Psoas muscle (tissue), 8 donors: ENCODE data around the gene ELOVL7. TPM values are rescaled to one million over a fixed set of nuclear protein-coding genes. Genes with fewer than 3 reads are reported as not detected.

Source experiments
- ATAC-seq, 4 donors: fragments of 200-7000 bp; cut with Tn5 transposase; one replicate each; pipeline ENCODE4 v1.9.1; 2020; ENCODE audit warnings: moderate library complexity in 3 of 4, mild to moderate bottlenecking in 2 of 4
- DNase-seq, 2 donors: peaks; one replicate each; pipeline ENCODE4 v3.0.0-alpha.2; 2020
- H3K27ac ChIP-seq: fragments of 200-600 bp; one replicate; pipeline ENCODE4 v1.8.0; 2022
- H3K27me3 ChIP-seq, 3 donors: fragments of 200-600 bp in 1 of 3; one replicate each; pipeline versions ENCODE4 v1.6.1 to v1.8.0; 2013 to 2022; ENCODE audit warnings: low read length in 2 of 3, mild to moderate bottlenecking in 2 of 3, moderate library complexity in 1 of 3; ENCODE audit not compliant: insufficient read depth in 3 of 3
- H3K36me3 ChIP-seq, 2 donors: fragments of 200-600 bp in 1 of 2; one replicate each; pipeline versions ENCODE4 v1.6.1 to v1.8.0; 2013 to 2022; ENCODE audit warnings: low read depth in 1 of 2, mild to moderate bottlenecking in 1 of 2, moderate library complexity in 1 of 2; ENCODE audit not compliant: insufficient read depth in 1 of 2
- H3K4me1 ChIP-seq: fragments of 200-600 bp; one replicate; pipeline ENCODE4 v1.8.0; 2022
- H3K4me3 ChIP-seq: fragments of 200-600 bp; one replicate; pipeline ENCODE4 v1.8.0; 2022; ENCODE audit warnings: mild to moderate bottlenecking
- H3K9me3 ChIP-seq: fragments of 200-600 bp; one replicate; pipeline ENCODE4 v1.8.0; 2022
- CTCF ChIP-seq: fragments of 200-600 bp; IDR thresholded peaks from one replicate; pipeline ENCODE4 v1.8.0; 2022; ENCODE audit warnings: antibody characterized with exemption
- WGBS, 3 donors: extraction: QIAGEN DNeasy Blood & Tissue Kit; methylation state at CpG; one replicate each; pipeline versions ENCODE4 v1.1.6 to v1.1.7; 2013; 5-methylcytosine and 5-hydroxymethylcytosine counted together
- intact Hi-C, 2 donors: fragments of 100-400 bp; cut with DNase I; formaldehyde crosslinking; loops; one replicate each; pipeline versions ENCODE4 v1.11.0 to v1.14.2; 2022
- polyA plus RNA-seq, 3 donors: library from polyadenylated mRNA; stranded (reverse); fragments of 200-250 nt; gene quantifications; one replicate each; pipeline ENCODE4 v1.2.3, GENCODE V29; 2013
- total RNA-seq, 4 donors: library from RNA; stranded (reverse); fragmentation: NEBNext Ultra II Directional in 2 of 4; extraction: Animal tissue kit (Norgen Biotek cat#: 25700) in 2 of 4; gene quantifications; one replicate each; pipeline versions ENCODE4 v1.2.1 to v1.2.4, GENCODE V29; 2021 to 2023
- donor health status: healthy with polysubstance abuse.
- donor health status: DM: no; HTN: no; CAD: no; lungs with moderate emphysema.
- donor health status: Bipolar disorder and iron deficiency.
- donor health status: healthy.
- donor health status: DM: yes; HTN: yes; CAD: no.
- donor health status: DM: no; HTN: no; CAD: no.
- donor health status: DM: no; HTN: no; CAD: no.
- donor health status: DM: yes; HTN: yes; CAD: no.

The ELOVL7 gene
- total and polyA plus RNA-seq, 7 donors = 0.10 to 0.79 (median 0.21) TPM

- Histone ChIP-seq H3K36me3 (no peaks in the 10 kb centered on the region), H3K4me3 (no peak overlapping the region), H3K27ac (no peak overlapping the region), H3K4me1 (no peaks in the 10 kb centered on the region), H3K27me3 (peaks cover 0 to 3% (median 0%) of the 10 kb centered on the region in 3 donors), H3K9me3 (no peaks in the 10 kb centered on the region)
- TF ChIP-seq CTCF = no peak
- ATAC-seq (no peak), DNase-seq (no peak)
- intact Hi-C loops = no loop called here
These were observed 7.6 kb upstream of the ELOVL7 start for GRCh38 chr5:60851626-60852025.

GRCh38 chr5:60846298-60846697, 2.2 kb upstream of the ELOVL7 start:
- ATAC-seq = no peak
- H3K4me1 ChIP-seq = peaks cover 8% of the 10 kb centered on the region
- H3K27me3 ChIP-seq = peaks cover 5 to 31% (median 11%) of the 10 kb centered on the region in 3 donors
- intact Hi-C loops = no loop called here
- no peak for TF ChIP-seq CTCF
- no peak overlapping the region for H3K27ac ChIP-seq
- H3K4me3 ChIP-seq = no peak overlapping the region
- no peak for DNase-seq
- no peaks in the 10 kb centered on the region for H3K36me3 ChIP-seq
- WGBS, 3 donors = 87 to 100% (median 88%) methylated on average over 1 of the region's 1 CpG
- H3K9me3 ChIP-seq = no peaks in the 10 kb centered on the region

GRCh38 chr5:60843386-60843935, 608 bp downstream of the ELOVL7 start:
- intact Hi-C loops = no loop called here
- H3K27me3 ChIP-seq = peaks cover 5 to 37% (median 13%) of the 10 kb centered on the region in 3 donors
- DNase-seq (peak in 1 of 2 donors; percentile 15), ATAC-seq (no peak)
- H3K4me1 ChIP-seq = peaks cover 8% of the 10 kb centered on the region
- H3K9me3 ChIP-seq = no peaks in the 10 kb centered on the region
- 0 to 1% (median 0%) methylated on average over 30 to 49 of the region's 49 CpGs for WGBS, 3 donors
- peak overlapping the region; percentile 73 for H3K4me3 ChIP-seq
- H3K36me3 ChIP-seq = no peaks in the 10 kb centered on the region
- no peak overlapping the region for H3K27ac ChIP-seq
- TF ChIP-seq CTCF = no peak

GRCh38 chr5:60842871-60843385, 1.1 kb downstream of the ELOVL7 start:
- Histone ChIP-seq H3K36me3 (no peaks in the 10 kb centered on the region), H3K27ac (no peak overlapping the region), H3K9me3 (no peaks in the 10 kb centered on the region), H3K4me3 (peak overlapping the region; percentile 73), H3K4me1 (peaks cover 8% of the 10 kb centered on the region), H3K27me3 (peaks cover 5 to 37% (median 13%) of the 10 kb centered on the region in 3 donors)
- no peak for DNase-seq
- no peak for ATAC-seq
- TF ChIP-seq CTCF = no peak
- WGBS, 3 donors = 4 to 5% (median 4%) methylated on average over 26 of the region's 26 CpGs
- intact Hi-C loops = no loop called here

GRCh38 chr5:60841361-60841760, 2.7 kb downstream of the ELOVL7 start:
- ATAC-seq = no peak
- peaks cover 5 to 37% (median 13%) of the 10 kb centered on the region in 3 donors for H3K27me3 ChIP-seq
- no peak for TF ChIP-seq CTCF
- H3K27ac ChIP-seq = no peak overlapping the region
- no peaks in the 10 kb centered on the region for H3K36me3 ChIP-seq
- H3K9me3 ChIP-seq = no peaks in the 10 kb centered on the region
- H3K4me1 ChIP-seq = peaks cover 8% of the 10 kb centered on the region
- intact Hi-C loops = no loop called here
- WGBS, 3 donors = 74 to 83% (median 78%) methylated on average over 2 of the region's 2 CpGs
- H3K4me3 ChIP-seq = no peak overlapping the region
- DNase-seq = no peak
